ENCODE data around the gene BCL11B.

BCL11B gene

GRCh38 chr14:99137001-99137700 lies 134.8 kb downstream of the BCL11B start:
- DNase-seq (ENCODE audit: low read depth in 2 of 2), result no peak

- DNase-seq (ENCODE audit: low read depth in 2 of 2), result no peak
Observed at GRCh38 chr14:99136401-99136800, 135.6 kb downstream of the BCL11B start.

- no peak for DNase-seq (ENCODE audit: low read depth in 2 of 2)
Observed at GRCh38 chr14:99136047-99136400, 136.0 kb downstream of the BCL11B start.

GRCh38 chr14:99134516-99135046 lies 137.4 kb downstream of the BCL11B start:
- no peak for DNase-seq (ENCODE audit: low read depth in 2 of 2)

GRCh38 chr14:99133636-99134515 lies 138.1 kb downstream of the BCL11B start:
- DNase-seq (ENCODE audit: low read depth in 2 of 2), result no peak

- DNase-seq (ENCODE audit: low read depth in 2 of 2), result no peak
Observed at GRCh38 chr14:99132821-99133635, 139.0 kb downstream of the BCL11B start.

- DNase-seq (ENCODE audit: low read depth in 2 of 2), result no peak
Observed at GRCh38 chr14:99131632-99132271, 140.2 kb downstream of the BCL11B start.

- DNase-seq (ENCODE audit: low read depth in 2 of 2), result no peak
Observed at GRCh38 chr14:99129998-99130397, 142.0 kb downstream of the BCL11B start.

GRCh38 chr14:99129211-99129696 lies 142.7 kb downstream of the BCL11B start:
- DNase-seq (ENCODE audit: low read depth in 2 of 2), result no peak

GRCh38 chr14:99128185-99128584 lies 143.8 kb downstream of the BCL11B start:
- no peak for DNase-seq (ENCODE audit: low read depth in 2 of 2)

GRCh38 chr14:99127651-99128167 lies 144.3 kb downstream of the BCL11B start:
- no peak for DNase-seq (ENCODE audit: low read depth in 2 of 2)

GRCh38 chr14:99125616-99126431 lies 146.2 kb downstream of the BCL11B start:
- no peak for DNase-seq (ENCODE audit: low read depth in 2 of 2)

- no peak for DNase-seq (ENCODE audit: low read depth in 2 of 2)
Observed at GRCh38 chr14:99125113-99125512, 146.9 kb downstream of the BCL11B start.

- no peak for DNase-seq (ENCODE audit: low read depth in 2 of 2)
Observed at GRCh38 chr14:99124482-99125105, 147.4 kb downstream of the BCL11B start.

GRCh38 chr14:99123208-99123870 lies 148.7 kb downstream of the BCL11B start:
- DNase-seq (ENCODE audit: low read depth in 2 of 2), result no peak

GRCh38 chr14:99122521-99123125 lies 149.4 kb downstream of the BCL11B start:
- DNase-seq (ENCODE audit: low read depth in 2 of 2), result no peak

- DNase-seq (ENCODE audit: low read depth in 2 of 2), result no peak
Observed at GRCh38 chr14:99121319-99121875, 150.6 kb downstream of the BCL11B start.

- no peak for DNase-seq (ENCODE audit: low read depth in 2 of 2)
Observed at GRCh38 chr14:99120526-99121318, 151.3 kb downstream of the BCL11B start.

Data from stimulated activated CD4-positive, alpha-beta T cell treated with anti-CD3 and anti-CD28 coated beads, Interleukin-1b, Interleukin-23, amount 100 ng/mL, for 1 hour (primary cell).